H1 (cell line): Measurements from ENCODE around the gene SEL1L3. TPM values are rescaled to one million over a fixed set of nuclear protein-coding genes. Genes with fewer than 3 reads are reported as not detected.

Experiments used
- CTCF ChIA-PET: fragments of 300-600 bp; sonication (Branson Sonifier 250); formaldehyde crosslinking; loops from one replicate; lab custom pipeline; 2021; ENCODE audit not compliant: partially characterized antibody; lab: Charles Lee
- POLR2A ChIA-PET: fragments of 300-600 bp; sonication (Branson Sonifier 250); formaldehyde crosslinking; loops from one replicate; lab custom pipeline; 2021; ENCODE audit warnings: inconsistent platforms; ENCODE audit not compliant: partially characterized antibody; lab: Charles Lee
- DNase-seq, 2 experiments: peaks; one replicate each; pipeline versions ENCODE4 v3.0.0 to v3.0.0-alpha.2; 2010 to 2022; ENCODE audit warnings: low spot score in 2 of 2, low read depth in 1 of 2, mixed read lengths in 1 of 2
- FAIRE-seq: peaks from 2 replicates; lab custom pipeline; 2011; peaks lifted over from hg19 to GRCh38; lab: Jason Lieb, UNC
- H2AFZ ChIP-seq: 2 replicates; pipeline ENCODE4 v1.8.1; 2012; ENCODE audit warnings: low read length, inconsistent platforms
- H2AK5ac ChIP-seq: 2 replicates; pipeline ENCODE4 v1.6.1; 2013; ENCODE audit warnings: low read depth, low read length
- H2BK120ac ChIP-seq: replicated peaks from 2 replicates; pipeline ENCODE3; 2013; ENCODE audit warnings: low read depth, low read length, inconsistent platforms
- H2BK12ac ChIP-seq: 2 replicates; pipeline ENCODE4 v1.6.1; 2013; ENCODE audit warnings: low read depth, low read length
- H2BK15ac ChIP-seq: 2 replicates; pipeline ENCODE4 v1.6.1; 2013; ENCODE audit warnings: low read length
- H2BK20ac ChIP-seq: 2 replicates; pipeline ENCODE4 v1.6.1; 2013; ENCODE audit warnings: low read length
- H2BK5ac ChIP-seq: 2 replicates; pipeline ENCODE4 v1.6.1; 2013; ENCODE audit warnings: low read depth, low read length
- H3K14ac ChIP-seq: 2 replicates; pipeline ENCODE4 v1.6.1; 2013; ENCODE audit warnings: inconsistent platforms; ENCODE audit not compliant: insufficient read length
- H3K18ac ChIP-seq: 2 replicates; pipeline ENCODE4 v1.6.1; 2013; ENCODE audit warnings: low read length; ENCODE audit errors: extremely low read depth
- H3K23ac ChIP-seq: 2 replicates; pipeline ENCODE4 v1.6.1; 2013; ENCODE audit warnings: inconsistent platforms; ENCODE audit not compliant: insufficient read length
- H3K23me2 ChIP-seq: 2 replicates; pipeline ENCODE4 v1.6.1; 2013; ENCODE audit warnings: low read depth, low read length
- H3K27ac ChIP-seq: 2 replicates; pipeline ENCODE4 v1.6.1; 2011; ENCODE audit warnings: low read depth, low read length, inconsistent platforms
- H3K27me3 ChIP-seq, 4 experiments: replicated peaks in 1 of 4; 1 replicate in 1 of 4; 2 replicates in 3 of 4; pipeline versions ENCODE4 v1.6.1 to v1.8.1; 2011 to 2013; ENCODE audit warnings: low read length in 3 of 4, mild to moderate bottlenecking in 3 of 4, inconsistent platforms in 2 of 4, mixed read lengths in 2 of 4, moderate library complexity in 1 of 4; ENCODE audit not compliant: control insufficient read depth in 3 of 4, insufficient read depth in 3 of 4; ENCODE audit errors: extremely low read depth in 1 of 4
- H3K36me3 ChIP-seq, 4 experiments: 2 replicates each; pipeline versions ENCODE4 v1.6.1 to v1.8.1; 2011 to 2013; ENCODE audit warnings: mild to moderate bottlenecking in 4 of 4, low read length in 3 of 4, moderate library complexity in 2 of 4, control low read depth in 1 of 4, inconsistent platforms in 1 of 4; ENCODE audit not compliant: insufficient read depth in 4 of 4, control insufficient read depth in 2 of 4
- H3K4ac ChIP-seq: replicated peaks from 2 replicates; pipeline ENCODE3; 2013; ENCODE audit warnings: low read length, low read depth, mixed read lengths, inconsistent platforms; ENCODE audit not compliant: insufficient read length
- H3K4me1 ChIP-seq, 4 experiments: replicated peaks in 1 of 4; 1 replicate in 1 of 4; 2 replicates in 3 of 4; pipeline versions ENCODE4 v1.6.1 to v1.8.1; 2011 to 2013; ENCODE audit warnings: low read length in 3 of 4, inconsistent platforms in 2 of 4, mixed read lengths in 1 of 4; ENCODE audit not compliant: insufficient read depth in 4 of 4, control insufficient read depth in 3 of 4
- H3K4me2 ChIP-seq, 2 experiments: 2 replicates each; pipeline versions ENCODE4 v1.6.1 to v1.8.1; 2011 to 2013; ENCODE audit warnings: low read depth in 2 of 2, low read length in 2 of 2, control low read depth in 1 of 2, inconsistent platforms in 1 of 2, mild to moderate bottlenecking in 1 of 2; ENCODE audit not compliant: insufficient read depth in 1 of 2
- H3K4me3 ChIP-seq, 4 experiments: fragments of 200-600, 300-600 bp in 1 of 4; sonication (generic), shearing (Covaris generic), sonication (Bioruptor Twin) in 1 of 4; 2 replicates each; pipeline versions ENCODE4 v1.5.1 to v1.8.1; 2011 to 2016; ENCODE audit warnings: low read length in 4 of 4, low read depth in 3 of 4, control low read depth in 2 of 4, inconsistent platforms in 2 of 4, mild to moderate bottlenecking in 2 of 4, mixed read lengths in 1 of 4, moderate library complexity in 1 of 4; ENCODE audit not compliant: insufficient read depth in 2 of 4; ENCODE audit errors: extremely low read depth in 1 of 4
- H3K56ac ChIP-seq: replicated peaks from 2 replicates; pipeline ENCODE3; 2013; ENCODE audit warnings: low read depth, mild to moderate bottlenecking, mixed read lengths, low read length, inconsistent platforms; ENCODE audit not compliant: insufficient read length
- H3K79me1 ChIP-seq: 2 replicates; pipeline ENCODE4 v1.6.1; 2013; ENCODE audit warnings: low read depth, low read length, control low read depth
- H3K79me2 ChIP-seq, 2 experiments: 2 replicates each; pipeline versions ENCODE4 v1.6.1 to v1.8.1; 2012 to 2013; ENCODE audit warnings: low read length in 2 of 2, mild to moderate bottlenecking in 2 of 2, inconsistent platforms in 1 of 2; ENCODE audit not compliant: insufficient read depth in 2 of 2, control insufficient read depth in 1 of 2
- H3K9ac ChIP-seq, 4 experiments: replicated peaks in 1 of 4; 1 replicate in 1 of 4; 2 replicates in 3 of 4; pipeline versions ENCODE4 v1.6.1 to v1.8.1; 2011 to 2013; ENCODE audit warnings: low read depth in 3 of 4, low read length in 3 of 4, control low read depth in 2 of 4, mild to moderate bottlenecking in 2 of 4, moderate library complexity in 2 of 4, inconsistent platforms in 1 of 4; ENCODE audit errors: extremely low read depth in 1 of 4
- H3K9me3 ChIP-seq, 2 experiments: 2 replicates each; pipeline versions ENCODE4 v1.6.1 to v1.8.1; 2012 to 2013; ENCODE audit warnings: mild to moderate bottlenecking in 2 of 2, moderate library complexity in 2 of 2, control low read depth in 1 of 2, inconsistent platforms in 1 of 2, low read depth in 1 of 2, low read length in 1 of 2, mixed read lengths in 1 of 2; ENCODE audit not compliant: insufficient read depth in 2 of 2
- H4K20me1 ChIP-seq, 2 experiments: replicated peaks in 1 of 2; 2 replicates each; pipeline versions ENCODE3 to v1.8.1; 2011 to 2013; ENCODE audit warnings: inconsistent platforms in 2 of 2, low read length in 2 of 2, mild to moderate bottlenecking in 1 of 2; ENCODE audit not compliant: insufficient read depth in 2 of 2, control insufficient read depth in 1 of 2
- H4K5ac ChIP-seq: 2 replicates; pipeline ENCODE4 v1.6.1; 2013; ENCODE audit warnings: low read length, low read depth, mixed read lengths, inconsistent platforms; ENCODE audit not compliant: insufficient read length
- H4K8ac ChIP-seq: 2 replicates; pipeline ENCODE4 v1.8.0; 2013; ENCODE audit warnings: mild to moderate bottlenecking, moderate library complexity, low read length, inconsistent platforms; ENCODE audit not compliant: insufficient read depth; ENCODE audit errors: extremely low read depth
- H4K91ac ChIP-seq: replicated peaks from 2 replicates; pipeline ENCODE3; 2013; ENCODE audit warnings: low read length, mixed read lengths, inconsistent platforms; ENCODE audit not compliant: insufficient read length
- GABPA ChIP-seq: IDR thresholded peaks from 2 replicates; pipeline ENCODE4 v1.6.1; 2011; ENCODE audit warnings: mild to moderate bottlenecking, low read length, moderate library complexity, borderline replicate concordance; ENCODE audit not compliant: insufficient read depth
- JUN ChIP-seq: IDR thresholded peaks from 2 replicates; pipeline ENCODE4 v1.6.1; 2011; ENCODE audit warnings: low read depth, mild to moderate bottlenecking, improper control_type of control experiment, low read length
- JUND ChIP-seq: IDR thresholded peaks from 2 replicates; pipeline ENCODE4 v1.6.1; 2011; ENCODE audit warnings: mild to moderate bottlenecking, improper control_type of control experiment, low read length
- MAFK ChIP-seq: IDR thresholded peaks from 2 replicates; pipeline ENCODE4 v1.6.1; 2012; ENCODE audit warnings: low read depth, mild to moderate bottlenecking, improper control_type of control experiment, low read length
- PHF8 ChIP-seq: fragments of 200-600 bp; sonication (generic); conservative IDR thresholded peaks from 2 replicates; pipeline ENCODE4 v1.7.1; 2012; ENCODE audit warnings: low read depth, mild to moderate bottlenecking, inconsistent platforms, low read length, moderate library complexity
- RBBP5 ChIP-seq: IDR thresholded peaks from 2 replicates; pipeline ENCODE4 v1.7.1; 2012; ENCODE audit warnings: low read depth, mild to moderate bottlenecking, inconsistent platforms, low read length, moderate library complexity, borderline replicate concordance
- RFX5 ChIP-seq: IDR thresholded peaks from 2 replicates; pipeline ENCODE4 v1.6.1; 2011; ENCODE audit warnings: low read depth, low read length, improper control_type of control experiment, borderline replicate concordance
- RNF2 ChIP-seq: fragments of 200-900, 300-1000 bp; sonication (generic); IDR thresholded peaks from 2 replicates; pipeline ENCODE4 v1.7.1; 2016; ENCODE audit warnings: borderline replicate concordance, low read depth, mild to moderate bottlenecking, antibody characterized with exemption, low read length; ENCODE audit not compliant: poor library complexity, severe bottlenecking; ENCODE audit errors: missing control alignments
- SIN3A ChIP-seq, 2 experiments: IDR thresholded peaks in 1 of 2; conservative IDR thresholded peaks in 1 of 2; 2 replicates each; pipeline ENCODE4 v1.6.1; 2011 to 2012; ENCODE audit warnings: low read length in 2 of 2, improper control_type of control experiment in 1 of 2, low read depth in 1 of 2, mild to moderate bottlenecking in 1 of 2
- SP4 ChIP-seq: IDR thresholded peaks from 2 replicates; pipeline ENCODE4 v1.6.1; 2012; ENCODE audit warnings: low read length, inconsistent platforms
- SUZ12 ChIP-seq: fragments of 200-600 bp; sonication (generic); IDR thresholded peaks from 2 replicates; pipeline ENCODE4 v1.6.1; 2012; ENCODE audit warnings: mild to moderate bottlenecking, inconsistent platforms, low read length, moderate library complexity, mixed read lengths
- TCF12 ChIP-seq: IDR thresholded peaks from 2 replicates; pipeline ENCODE4 v1.6.1; 2011; ENCODE audit warnings: low read depth, mild to moderate bottlenecking, low read length
- WGBS, 2 experiments: shearing (Covaris generic) in 1 of 2; methylation state at CpG; one replicate each; pipeline versions ENCODE4 v1.1.6 to v1.1.7; 2013 to 2015; ENCODE audit warnings: low lambda C conversion rate in 2 of 2, mixed read lengths in 2 of 2, inconsistent platforms in 1 of 2, low coverage in 1 of 2, missing lambda C conversion rate in 1 of 2; ENCODE audit not compliant: insufficient replicate concordance in 2 of 2, insufficient coverage in 1 of 2, insufficient read length in 1 of 2; ENCODE audit errors: extremely low coverage in 1 of 2, missing lambda C conversion rate in 1 of 2; 5-methylcytosine and 5-hydroxymethylcytosine counted together
- polyA plus RNA-seq, 7 experiments: library from polyadenylated mRNA; depleted of rRNA in 3 of 7; stranded (reverse) in 5 of 7; unstranded in 2 of 7; fragments of >200 nt in 5 of 7; fragments of 200-250 nt in 2 of 7; gene quantifications; 1 replicate in 5 of 7; 2 replicates in 1 of 7; 4 replicates in 1 of 7; pipeline versions ENCODE4 v1.2.1 to v1.2.3, GENCODE V29; 2011 to 2013; ENCODE audit warnings: missing spikeins in 2 of 7, mixed read lengths in 2 of 7
- total RNA-seq: library from RNA; stranded (reverse); fragmentation: NEBNext Ultra II Directional; extraction: Animal tissue kit (Norgen Biotek cat#: 25700); gene quantifications from 2 replicates; pipeline ENCODE4 v1.2.1, GENCODE V29; 2021
- TF ChIP-seq, protein P1 (sequence below): IDR thresholded peaks from 2 replicates; pipeline ENCODE4 v1.6.1; 2012; ENCODE audit warnings: inconsistent platforms

The SEL1L3 gene
- total and polyA plus RNA-seq, 2 of the 8 experiments (the other 6 are each of a cell fraction or from before 2014, with no cell fraction given), result 18.2 to 54.0 TPM

- H4K20me1 ChIP-seq, result no peaks in the 10 kb centered on the region
- H3K79me2 ChIP-seq, result no peaks in the 10 kb centered on the region
- no peak overlapping the region for H2AFZ ChIP-seq
- H3K4me3 ChIP-seq, result no peak overlapping the region
- H3K4ac ChIP-seq, result no peak overlapping the region
- no peak overlapping the region for H2BK5ac ChIP-seq
- no peaks in the 10 kb centered on the region for H3K79me1 ChIP-seq
- no peak overlapping the region for H3K27ac ChIP-seq
- no peak overlapping the region for H2BK12ac ChIP-seq
- H4K8ac ChIP-seq, result no peak overlapping the region
- DNase-seq (no peak), FAIRE-seq (no peak)
- H2BK120ac ChIP-seq, result no peak overlapping the region
- peaks cover 0 to 14% (median 2%) of the 10 kb centered on the region in 4 experiments; a peak in 3 of 7 replicates for H3K4me1 ChIP-seq
- no peaks in the 10 kb centered on the region for H3K23me2 ChIP-seq
- H3K27me3 ChIP-seq, result no peaks in the 10 kb centered on the region
- no peak overlapping the region for H2AK5ac ChIP-seq
- ChIA-PET POLR2A (no interaction called here), CTCF (interaction anchor here (0.8 to 1.5 kb wide), 2 partner anchors 11 to 12 kb away, joined by 3 read pairs; no protein-coding TSS in a partner anchor)
- no peak overlapping the region for H4K5ac ChIP-seq
- WGBS, 2 experiments, result 94% methylated on average over 3 of the region's 3 CpGs; no CpG with 5 or more reads in 1 of the 2 experiments
- H3K36me3 ChIP-seq, result peaks cover 0 to 34% (median 26%) of the 10 kb centered on the region in 4 experiments; a peak in 7 of 8 replicates
- no peak overlapping the region for H3K23ac ChIP-seq
- H3K9me3 ChIP-seq, result no peaks in the 10 kb centered on the region
- no peak overlapping the region for H3K18ac ChIP-seq
- H3K56ac ChIP-seq, result no peak overlapping the region
- H2BK20ac ChIP-seq, result no peak overlapping the region
- no peak overlapping the region for H3K4me2 ChIP-seq
- H3K9ac ChIP-seq, result no peak overlapping the region
- H3K14ac ChIP-seq, result no peak overlapping the region
- H4K91ac ChIP-seq, result no peak overlapping the region
- H2BK15ac ChIP-seq, result no peak overlapping the region
- no peak for TF ChIP-seq RFX5
- TF ChIP-seq RNF2, result no peak
- no peak for TF ChIP-seq PHF8
- TF ChIP-seq SIN3A (conservative IDR thresholded peaks at IDR 0.05 in 1 of 2, IDR thresholded peaks at IDR 0.05 in 1 of 2; ENCODE audit: low read depth in 1 of 2, low read length in 2 of 2), result no peak
- no peak for TF ChIP-seq GABPA
- TF ChIP-seq SUZ12, result no peak
- no peak for TF ChIP-seq JUN
- TF ChIP-seq MAFK, result no peak
- TF ChIP-seq, protein P1, sequence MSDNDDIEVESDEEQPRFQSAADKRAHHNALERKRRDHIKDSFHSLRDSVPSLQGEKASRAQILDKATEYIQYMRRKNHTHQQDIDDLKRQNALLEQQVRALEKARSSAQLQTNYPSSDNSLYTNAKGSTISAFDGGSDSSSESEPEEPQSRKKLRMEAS, result no peak
- no peak for TF ChIP-seq TCF12
- no peak for TF ChIP-seq SP4
- no peak for TF ChIP-seq RBBP5
- no peak for TF ChIP-seq JUND
These were observed 59.0 kb downstream of the SEL1L3 start for GRCh38 chr4:25803720-25804225.
